ENCODE data around the gene CCDC78.

- no peak for TF ChIP-seq CTCF (IDR thresholded peaks at IDR 0.05 in 2 of 3, conservative IDR thresholded peaks at IDR 0.05 in 1 of 3; ENCODE audit: borderline replicate concordance in 1 of 3, insufficient read depth in 1 of 3, low read depth in 2 of 3, low read length in 2 of 3)
- no peak for TF ChIP-seq CEBPB (IDR thresholded peaks at IDR 0.05; ENCODE audit: low read depth)
- no peak for TF ChIP-seq EZH2phosphoT487 (IDR thresholded peaks at IDR 0.05; ENCODE audit: borderline replicate concordance)
- no peak for TF ChIP-seq TCF7L2 (IDR thresholded peaks at IDR 0.05; ENCODE audit: borderline replicate concordance, extremely low read depth, insufficient read depth, insufficient read length)
- no peak for TF ChIP-seq POLR2A (IDR thresholded peaks at IDR 0.05; ENCODE audit: borderline replicate concordance, extremely low read depth, insufficient read depth, insufficient read length)
- TF ChIP-seq POLR2AphosphoS5 (IDR thresholded peaks at IDR 0.05; ENCODE audit: low read depth, low read length): no peak
- no peak for TF ChIP-seq YY1 (IDR thresholded peaks at IDR 0.05; ENCODE audit: extremely low read depth, insufficient replicate concordance, low read depth, low read length)
- no peak for TF ChIP-seq EZH2 (IDR thresholded peaks at IDR 0.05)
- no peak for TF ChIP-seq MAX (IDR thresholded peaks at IDR 0.05)
- TF ChIP-seq EGR1 (IDR thresholded peaks at IDR 0.05; ENCODE audit: low read depth): no peak
- TF ChIP-seq REST (IDR thresholded peaks at IDR 0.05; ENCODE audit: low read depth): no peak
- no peak for TF ChIP-seq ZNF274 (IDR thresholded peaks at IDR 0.05; ENCODE audit: low read depth, low read length)
- TF ChIP-seq JUND (IDR thresholded peaks at IDR 0.05): no peak
Observed at GRCh38 chr16:689175-689897, 36.9 kb downstream of the CCDC78 start.

All from HCT116 (cell line).